ENCODE data around the gene LRRC31. TPM values are rescaled to one million over a fixed set of nuclear protein-coding genes. Genes with fewer than 3 reads are reported as not detected.

Gene LRRC31
- total RNA-seq, 3 donors from 2014 or later, result 16.5 to 63.8 (median 42.6) TPM

- TF ChIP-seq CTCF (IDR thresholded peaks at IDR 0.05), result no peak
- intact Hi-C loops (cut with DNase I, micrococcal nuclease), result no loop called here
Measured at GRCh38 chr3:169907476-169907875, 37.7 kb upstream of the LRRC31 start.

GRCh38 chr3:169905404-169905803, 35.7 kb upstream of the LRRC31 start:
- Histone ChIP-seq H3K36me3 (ENCODE audit: low read depth) (no peaks in the 10 kb centered on the region), H3K9me3 (peaks cover 21% of the 10 kb centered on the region), H3K4me3 (no peak overlapping the region), H3K4me1 (ENCODE audit: low read depth) (no peaks in the 10 kb centered on the region)
- intact Hi-C loops (cut with DNase I, micrococcal nuclease), result no loop called here
- no peak for TF ChIP-seq CTCF (IDR thresholded peaks at IDR 0.05)
- ATAC-seq (no peak), DNase-seq (no peak)

More at GRCh38 chr3:169907476-169907875, 37.7 kb upstream of the LRRC31 start:
- DNase-seq (no peak), ATAC-seq (no peak)
- Histone ChIP-seq H3K9me3 (peaks cover 1% of the 10 kb centered on the region), H3K4me1 (ENCODE audit: low read depth) (no peaks in the 10 kb centered on the region), H3K36me3 (ENCODE audit: low read depth) (no peaks in the 10 kb centered on the region), H3K4me3 (no peak overlapping the region)

GRCh38 chr3:169901453-169901852, 31.7 kb upstream of the LRRC31 start:
- TF ChIP-seq CTCF (IDR thresholded peaks at IDR 0.05), result no peak
- H3K4me1 ChIP-seq (ENCODE audit: low read depth), result no peaks in the 10 kb centered on the region
- H3K4me3 ChIP-seq, result no peak overlapping the region
- ATAC-seq (no peak), DNase-seq (no peak)
- H3K9me3 ChIP-seq, result peaks cover 21% of the 10 kb centered on the region
- H3K36me3 ChIP-seq (ENCODE audit: low read depth), result no peaks in the 10 kb centered on the region
- intact Hi-C loops (cut with DNase I, micrococcal nuclease), result no loop called here

GRCh38 chr3:169897284-169897683, 27.5 kb upstream of the LRRC31 start:
- no peaks in the 10 kb centered on the region for H3K36me3 ChIP-seq (ENCODE audit: low read depth)
- intact Hi-C loops (cut with DNase I, micrococcal nuclease), result no loop called here
- ATAC-seq, result no peak

GRCh38 chr3:169895072-169895471, 25.3 kb upstream of the LRRC31 start:
- H3K4me3 ChIP-seq, result no peak overlapping the region
- ATAC-seq (no peak), DNase-seq (no peak)
- TF ChIP-seq CTCF (IDR thresholded peaks at IDR 0.05), result no peak
- H3K4me1 ChIP-seq (ENCODE audit: low read depth), result no peaks in the 10 kb centered on the region
- intact Hi-C loops (cut with DNase I, micrococcal nuclease), result no loop called here
- no peaks in the 10 kb centered on the region for H3K9me3 ChIP-seq
- H3K36me3 ChIP-seq (ENCODE audit: low read depth), result no peaks in the 10 kb centered on the region

More at GRCh38 chr3:169897284-169897683, 27.5 kb upstream of the LRRC31 start:
- TF ChIP-seq CTCF (IDR thresholded peaks at IDR 0.05), result no peak
- H3K9me3 ChIP-seq, result peaks cover 18% of the 10 kb centered on the region
- no peak for DNase-seq
- H3K4me3 ChIP-seq, result no peak overlapping the region
- H3K4me1 ChIP-seq (ENCODE audit: low read depth), result no peaks in the 10 kb centered on the region

- Histone ChIP-seq H3K4me3 (no peak overlapping the region), H3K9me3 (no peaks in the 10 kb centered on the region), H3K36me3 (ENCODE audit: low read depth) (no peaks in the 10 kb centered on the region), H3K4me1 (ENCODE audit: low read depth) (no peaks in the 10 kb centered on the region)
- no peak for TF ChIP-seq CTCF (IDR thresholded peaks at IDR 0.05)
- ATAC-seq, result no peak
- intact Hi-C loops (cut with DNase I, micrococcal nuclease), result no loop called here
- no peak for DNase-seq
Measured at GRCh38 chr3:169894110-169894509, 24.4 kb upstream of the LRRC31 start.
